GM12875 (cell line): ENCODE results near the gene SLC22A3.

Experiments used
- H3K4me3 ChIP-seq: one replicate; pipeline ENCODE4 v1.5.1; 2011; ENCODE audit warnings: low read depth, low read length, control low read depth
- CTCF ChIP-seq: IDR thresholded peaks from 2 replicates; pipeline ENCODE4 v1.5.1; 2011; ENCODE audit warnings: low read depth, mild to moderate bottlenecking, control low read depth, inconsistent platforms, low read length, moderate library complexity, borderline replicate concordance; ENCODE audit not compliant: insufficient read depth

SLC22A3 gene

GRCh38 chr6:160358225-160359119 is 10.3 kb downstream of the SLC22A3 start:
- no peak for TF ChIP-seq CTCF
- H3K4me3 ChIP-seq, result no peak overlapping the region

GRCh38 chr6:160360955-160361354 is 12.8 kb downstream of the SLC22A3 start:
- H3K4me3 ChIP-seq, result no peak overlapping the region
- no peak for TF ChIP-seq CTCF

GRCh38 chr6:160362556-160362955 is 14.4 kb downstream of the SLC22A3 start:
- TF ChIP-seq CTCF, result no peak
- H3K4me3 ChIP-seq, result no peak overlapping the region

GRCh38 chr6:160363016-160363996 is 15.1 kb downstream of the SLC22A3 start:
- TF ChIP-seq CTCF, result no peak
- H3K4me3 ChIP-seq, result no peak overlapping the region

GRCh38 chr6:160365117-160365516 is 16.9 kb downstream of the SLC22A3 start:
- no peak for TF ChIP-seq CTCF
- no peak overlapping the region for H3K4me3 ChIP-seq

GRCh38 chr6:160367798-160368547 is 19.8 kb downstream of the SLC22A3 start:
- no peak overlapping the region for H3K4me3 ChIP-seq
- no peak for TF ChIP-seq CTCF
